GM12891 (cell line): ENCODE data around the gene SYNE2.

Experiments used
- PAX5 ChIP-seq: IDR thresholded peaks from 2 replicates; pipeline ENCODE4 v1.6.1; 2011; ENCODE audit warnings: low read length, moderate library complexity, mild to moderate bottlenecking; ENCODE audit not compliant: insufficient read depth, severe bottlenecking
- POLR2A ChIP-seq: IDR thresholded peaks from 2 replicates; pipeline ENCODE4 v1.6.1; 2011; ENCODE audit warnings: low read depth, low read length, control low read depth
- POLR2AphosphoS5 ChIP-seq: IDR thresholded peaks from 2 replicates; pipeline ENCODE4 v1.6.1; 2011; ENCODE audit warnings: low read depth, low read length, control low read depth
- POU2F2 ChIP-seq: IDR thresholded peaks from 2 replicates; pipeline ENCODE4 v1.6.1; 2011; ENCODE audit warnings: low read depth, mild to moderate bottlenecking, control low read depth, low read length, moderate library complexity
- SPI1 ChIP-seq: IDR thresholded peaks from 2 replicates; pipeline ENCODE4 v1.6.1; 2011; ENCODE audit warnings: low read depth, low read length, control low read depth
- TAF1 ChIP-seq: IDR thresholded peaks from 2 replicates; pipeline ENCODE4 v1.6.1; 2011; ENCODE audit warnings: low read depth, low read length, control low read depth

DNA sequence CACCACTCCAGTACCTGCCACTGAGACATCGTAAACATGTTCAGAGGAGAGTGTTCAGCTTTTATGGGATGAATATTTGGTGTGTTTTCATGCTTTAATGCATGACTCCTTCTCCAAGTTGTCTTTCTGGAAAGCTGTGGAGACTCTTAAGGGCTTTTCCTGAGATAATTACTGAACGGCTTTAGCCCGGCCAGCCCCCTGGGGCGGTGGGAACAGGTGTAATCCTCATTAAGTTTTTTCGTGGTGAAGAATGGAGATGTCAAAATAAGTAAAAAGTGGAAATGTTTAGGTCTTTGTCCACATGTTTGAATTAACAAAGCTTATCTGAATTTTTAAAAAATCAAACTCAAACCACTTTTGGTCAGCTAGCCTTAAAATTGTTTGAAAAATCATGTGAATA, 1.5 kb downstream of the SYNE2 start:
- TF ChIP-seq POLR2A = no peak
- no peak for TF ChIP-seq POLR2AphosphoS5
- TF ChIP-seq PAX5 = no peak
- TF ChIP-seq SPI1 = no peak
- no peak for TF ChIP-seq TAF1
- TF ChIP-seq POU2F2 = no peak
